Smooth muscle cell (in vitro differentiated cells): Measurements from ENCODE around the gene FAM32A. TPM values are rescaled to one million over a fixed set of nuclear protein-coding genes. Genes with fewer than 3 reads are reported as not detected.
"Not testable (repeated sequence)": the region's sequence is repeated elsewhere in the genome, so short reads cannot be mapped to it uniquely, and the experiment has no call there.

Experiments used
- DNase-seq: peaks from one replicate; lab custom pipeline; 2025; ENCODE audit not compliant: unreplicated experiment; lab: John Stamatoyannopoulos, UW
- H2AFZ ChIP-seq: fragments of 200-600 bp; sonication (generic); 2 replicates; pipeline ENCODE4 v1.6.0; 2016; ENCODE audit warnings: antibody characterized with exemption, low read depth, mild to moderate bottlenecking
- H3F3A ChIP-seq: fragments of 200-600 bp; sonication (generic); 2 replicates; pipeline ENCODE4 v1.6.0; 2017; ENCODE audit warnings: antibody characterized with exemption, low read depth
- H3K27ac ChIP-seq: fragments of 200-600 bp; sonication (generic); 2 replicates; pipeline ENCODE4 v1.5.1; 2016; ENCODE audit warnings: low read depth, mild to moderate bottlenecking
- H3K27me3 ChIP-seq: fragments of 200-600 bp; sonication (generic); 2 replicates; pipeline ENCODE4 v1.6.1; 2016; ENCODE audit warnings: low read depth, mild to moderate bottlenecking
- H3K36me3 ChIP-seq: fragments of 200-600 bp; sonication (generic); 2 replicates; pipeline ENCODE4 v1.5.1; 2016; ENCODE audit warnings: low read depth
- H3K4me1 ChIP-seq: fragments of 200-600 bp; sonication (generic); 2 replicates; pipeline ENCODE4 v1.5.1; 2016; ENCODE audit warnings: low read depth
- H3K4me2 ChIP-seq: fragments of 200-600 bp; sonication (generic); 2 replicates; pipeline ENCODE4 v1.6.0; 2016; ENCODE audit warnings: mild to moderate bottlenecking
- H3K4me3 ChIP-seq: fragments of 200-600 bp; sonication (generic); 2 replicates; pipeline ENCODE4 v1.5.1; 2016; ENCODE audit warnings: mild to moderate bottlenecking
- H3K79me2 ChIP-seq: fragments of 200-600 bp; sonication (generic); 2 replicates; pipeline ENCODE4 v1.6.0; 2016; ENCODE audit warnings: low read depth, mild to moderate bottlenecking
- H3K9ac ChIP-seq: fragments of 200-600 bp; sonication (generic); 2 replicates; pipeline ENCODE4 v1.6.0; 2016; ENCODE audit warnings: low read depth
- H3K9me3 ChIP-seq: fragments of 200-600 bp; sonication (generic); replicated peaks from 2 replicates; pipeline ENCODE4 v1.5.1; 2016; ENCODE audit warnings: low read depth
- H4K20me1 ChIP-seq: fragments of 200-600 bp; sonication (generic); 2 replicates; pipeline ENCODE4 v1.6.0; 2016; ENCODE audit warnings: low read depth
- WGBS: methylation state at CpG from one replicate; pipeline ENCODE4 v1.1.7; 2016; ENCODE audit warnings: low lambda C conversion rate; 5-methylcytosine and 5-hydroxymethylcytosine counted together
- polyA plus RNA-seq: library from polyadenylated mRNA; unstranded; fragments of >200 nt; fragmentation: Nextera tagmentation; extraction: Ambion mirVana; gene quantifications from 2 replicates; pipeline ENCODE4 v1.2.1, GENCODE V29; 2016
- total RNA-seq: library from RNA; depleted of rRNA; stranded (reverse); fragments of >200 nt; gene quantifications from 2 replicates; pipeline ENCODE4 v1.2.3, GENCODE V29; 2014
- TF ChIP-seq, protein P1 (sequence below): fragments of 200-600 bp; sonication (generic); IDR thresholded peaks from 2 replicates; pipeline ENCODE4 v1.5.1; 2017; ENCODE audit warnings: borderline replicate concordance, mild to moderate bottlenecking, antibody characterized with exemption; ENCODE audit not compliant: insufficient read depth, poor library complexity, severe bottlenecking

The FAM32A gene
- total and polyA plus RNA-seq, 2 experiments from 2014 or later: 109 to 132 TPM

DNA sequence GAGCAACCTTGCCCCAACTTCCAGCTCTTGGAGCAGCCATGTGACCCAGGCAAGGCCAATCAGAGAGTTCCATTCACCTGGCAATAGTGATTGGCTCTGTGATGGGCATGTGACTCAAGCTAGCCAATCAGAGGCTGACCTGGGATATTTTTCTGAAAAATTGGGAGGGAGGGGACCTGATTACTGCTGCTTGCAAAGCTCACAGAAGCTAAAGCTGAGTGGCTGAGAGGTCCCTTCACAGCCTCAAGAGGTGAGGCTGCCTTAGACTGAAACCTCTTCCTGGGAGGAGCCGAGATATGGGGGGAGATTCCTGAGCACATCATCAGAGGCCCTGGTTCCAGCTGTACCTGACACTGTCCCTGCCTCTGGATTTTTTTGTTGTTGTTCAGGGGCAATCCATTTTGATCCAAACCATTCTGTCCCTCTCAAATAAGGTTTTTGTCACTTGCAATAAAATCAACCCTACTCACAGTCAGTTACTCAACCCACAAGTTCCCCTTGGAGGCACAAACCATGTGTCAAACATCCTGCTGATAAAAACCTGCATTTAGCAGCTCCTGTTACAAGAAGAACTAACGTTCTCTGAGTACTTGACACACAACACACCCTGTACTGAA, 16.6 kb upstream of the FAM32A start:
- no peaks in the 10 kb centered on the region for H3K9me3 ChIP-seq
- H3K9ac ChIP-seq: no peak overlapping the region
- TF ChIP-seq, protein P1, sequence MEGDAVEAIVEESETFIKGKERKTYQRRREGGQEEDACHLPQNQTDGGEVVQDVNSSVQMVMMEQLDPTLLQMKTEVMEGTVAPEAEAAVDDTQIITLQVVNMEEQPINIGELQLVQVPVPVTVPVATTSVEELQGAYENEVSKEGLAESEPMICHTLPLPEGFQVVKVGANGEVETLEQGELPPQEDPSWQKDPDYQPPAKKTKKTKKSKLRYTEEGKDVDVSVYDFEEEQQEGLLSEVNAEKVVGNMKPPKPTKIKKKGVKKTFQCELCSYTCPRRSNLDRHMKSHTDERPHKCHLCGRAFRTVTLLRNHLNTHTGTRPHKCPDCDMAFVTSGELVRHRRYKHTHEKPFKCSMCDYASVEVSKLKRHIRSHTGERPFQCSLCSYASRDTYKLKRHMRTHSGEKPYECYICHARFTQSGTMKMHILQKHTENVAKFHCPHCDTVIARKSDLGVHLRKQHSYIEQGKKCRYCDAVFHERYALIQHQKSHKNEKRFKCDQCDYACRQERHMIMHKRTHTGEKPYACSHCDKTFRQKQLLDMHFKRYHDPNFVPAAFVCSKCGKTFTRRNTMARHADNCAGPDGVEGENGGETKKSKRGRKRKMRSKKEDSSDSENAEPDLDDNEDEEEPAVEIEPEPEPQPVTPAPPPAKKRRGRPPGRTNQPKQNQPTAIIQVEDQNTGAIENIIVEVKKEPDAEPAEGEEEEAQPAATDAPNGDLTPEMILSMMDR: no peak
- H4K20me1 ChIP-seq: no peaks in the 10 kb centered on the region
- no peak overlapping the region for H2AFZ ChIP-seq
- WGBS: 56% methylated on average over 2 of the region's 2 CpGs
- no peak overlapping the region for H3K4me3 ChIP-seq
- H3F3A ChIP-seq: no peaks in the 10 kb centered on the region
- H3K4me1 ChIP-seq: no peaks in the 10 kb centered on the region
- H3K79me2 ChIP-seq: no peaks in the 10 kb centered on the region
- H3K36me3 ChIP-seq: no peaks in the 10 kb centered on the region
- H3K27ac ChIP-seq: no peak overlapping the region
- no peak for DNase-seq
- no peak overlapping the region for H3K4me2 ChIP-seq
- no peaks in the 10 kb centered on the region for H3K27me3 ChIP-seq

DNA sequence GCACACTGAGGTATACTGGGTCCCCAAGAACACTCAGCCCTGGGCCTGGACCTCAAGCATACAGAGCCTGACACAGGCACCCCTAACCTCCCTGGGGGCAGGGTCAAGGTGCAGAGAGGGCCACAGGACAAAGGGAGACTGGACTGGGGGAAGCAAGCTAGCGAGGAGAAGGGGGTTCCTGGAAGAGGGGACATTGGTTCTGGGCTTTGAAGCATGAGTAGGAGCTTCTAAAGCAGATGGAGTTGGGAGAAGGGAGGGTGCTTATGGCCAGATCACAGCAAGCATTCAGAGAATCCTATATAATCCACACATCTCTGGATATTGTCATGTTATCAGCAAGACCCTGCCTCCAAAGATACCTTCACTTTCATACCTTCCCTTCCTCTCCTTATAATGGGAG, 15.1 kb upstream of the FAM32A start:
- 68% methylated on average over 1 of the region's 1 CpG for WGBS
- H3K79me2 ChIP-seq: no peaks in the 10 kb centered on the region
- no peak overlapping the region for H3K27ac ChIP-seq
- no peaks in the 10 kb centered on the region for H3F3A ChIP-seq
- no peak for DNase-seq
- no peaks in the 10 kb centered on the region for H3K36me3 ChIP-seq
- H2AFZ ChIP-seq: no peak overlapping the region
- no peaks in the 10 kb centered on the region for H4K20me1 ChIP-seq
- H3K9me3 ChIP-seq: no peaks in the 10 kb centered on the region
- TF ChIP-seq, protein P1: no peak
- H3K4me3 ChIP-seq: no peak overlapping the region
- no peak overlapping the region for H3K4me2 ChIP-seq
- H3K9ac ChIP-seq: no peak overlapping the region
- no peaks in the 10 kb centered on the region for H3K27me3 ChIP-seq
- H3K4me1 ChIP-seq: no peaks in the 10 kb centered on the region

DNA sequence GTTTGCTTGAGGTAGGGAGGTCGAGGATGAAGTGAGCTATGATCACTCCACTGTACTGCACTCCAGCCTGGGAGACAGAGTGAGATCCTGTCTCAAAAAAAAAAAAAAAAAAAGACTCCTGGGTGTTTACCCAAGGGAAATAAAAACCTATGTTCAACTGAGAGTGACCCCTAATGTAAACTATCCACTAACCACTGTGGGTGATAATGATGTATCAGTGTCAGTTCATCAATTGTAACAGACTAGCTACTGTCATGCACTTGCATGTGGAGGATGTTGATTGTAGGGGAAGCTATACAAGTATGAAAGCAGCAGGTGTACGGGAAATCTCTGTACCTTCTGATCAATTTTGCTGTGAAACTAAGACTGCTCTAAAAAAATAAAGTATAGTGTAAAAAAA, 9.3 kb upstream of the FAM32A start:
- TF ChIP-seq, protein P1: no peak
- Histone ChIP-seq H3K4me2 (no peak overlapping the region), H3K4me1 (no peaks in the 10 kb centered on the region), H3K27ac (no peak overlapping the region), H3K36me3 (no peaks in the 10 kb centered on the region), H3K4me3 (no peak overlapping the region), H3K79me2 (no peaks in the 10 kb centered on the region), H3K9me3 (no peaks in the 10 kb centered on the region), H3K27me3 (no peaks in the 10 kb centered on the region), H4K20me1 (no peaks in the 10 kb centered on the region), H2AFZ (no peak overlapping the region), H3K9ac (no peak overlapping the region), H3F3A (no peaks in the 10 kb centered on the region)
- DNase-seq: no peak
- WGBS: 66% methylated on average over 2 of the region's 2 CpGs

DNA sequence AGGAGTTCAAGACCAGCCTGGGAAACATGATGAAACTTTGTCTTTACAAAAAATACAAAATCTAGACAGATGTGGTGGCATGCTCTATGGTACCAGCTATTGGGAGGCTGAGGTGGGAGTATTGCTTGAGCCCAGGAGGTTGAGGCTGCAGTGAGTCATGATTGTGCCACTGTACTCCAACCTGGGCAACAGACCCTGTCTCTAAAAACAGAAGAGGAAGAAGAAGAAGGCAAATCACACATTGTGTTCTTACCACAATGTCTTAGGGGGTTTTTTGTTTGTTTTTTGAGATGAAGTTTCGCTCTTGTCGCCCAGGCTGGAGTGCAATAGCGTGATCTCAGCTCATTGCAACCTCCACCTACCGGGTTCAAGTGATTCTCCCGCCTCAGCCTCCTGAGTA, 6.3 kb upstream of the FAM32A start:
- H3K27ac ChIP-seq, H3K9ac ChIP-seq, H3K36me3 ChIP-seq, H3K79me2 ChIP-seq, DNase-seq, H3F3A ChIP-seq, H2AFZ ChIP-seq, H3K4me1 ChIP-seq, H3K4me2 ChIP-seq, H3K4me3 ChIP-seq, H3K9me3 ChIP-seq, H4K20me1 ChIP-seq, H3K27me3 ChIP-seq: not testable (repeated sequence)
- WGBS: 95% methylated on average over 5 of the region's 5 CpGs
